GM23248 (cell line): Measurements from ENCODE around the gene BCL10.

ENCODE experiments used
- EZH2 ChIP-seq: fragments of 200-600 bp; sonication (generic); IDR thresholded peaks from 2 replicates; pipeline ENCODE4 v1.6.1; 2018; ENCODE audit warnings: antibody characterized with exemption, mild to moderate bottlenecking; ENCODE audit not compliant: insufficient read depth, poor library complexity, severe bottlenecking
- EZH2phosphoT487 ChIP-seq: fragments of 200-600 bp; sonication (generic); IDR thresholded peaks from 2 replicates; pipeline ENCODE4 v1.6.1; 2018; ENCODE audit warnings: antibody characterized with exemption, moderate library complexity, mild to moderate bottlenecking, low read depth; ENCODE audit not compliant: insufficient read depth

DNA sequence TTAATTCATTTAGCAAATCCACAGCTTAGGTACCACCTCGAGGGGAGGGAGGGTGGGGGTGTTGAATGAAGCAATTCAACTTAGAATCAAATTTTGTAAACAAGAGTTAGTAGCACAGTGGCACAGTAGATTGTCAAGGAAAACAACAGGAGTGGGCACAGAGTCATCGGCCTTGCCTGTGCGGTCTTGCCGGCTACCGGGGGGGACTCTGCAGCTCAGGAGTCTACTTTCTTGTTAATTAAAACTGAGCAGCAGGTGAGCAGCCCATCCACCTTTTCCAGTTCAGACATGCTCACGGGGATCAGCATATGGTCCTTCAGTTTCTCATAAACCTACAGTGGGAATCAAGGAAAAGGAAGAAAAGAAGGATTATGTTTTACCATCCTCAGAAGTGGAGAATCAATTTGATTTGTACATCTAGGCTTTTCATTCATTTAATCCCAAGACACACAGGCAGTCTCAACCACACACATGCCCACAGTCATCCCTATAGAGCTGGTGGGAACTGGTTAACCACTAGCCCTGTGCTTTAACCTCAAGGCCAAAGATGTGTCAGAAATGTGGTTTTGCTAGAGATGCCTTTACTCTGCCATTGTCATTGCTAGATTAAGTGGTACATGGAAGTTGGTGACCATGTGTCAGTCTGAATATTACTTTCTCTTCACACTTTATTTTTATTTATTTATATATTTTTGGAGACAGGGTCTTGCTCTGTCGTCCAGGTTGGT, 45.0 kb upstream of the BCL10 start:
- TF ChIP-seq EZH2 (no peak), EZH2phosphoT487 (peak; percentile 64; the same call in 1 of the 2 replicates)
